GM21381 (cell line): ENCODE measurements around the gene CTCFL.

Source experiments
- ATAC-seq: cut with Tn5 transposase; IDR thresholded peaks from one replicate; pipeline ENCODE4 v1.9.1; 2021; ENCODE audit warnings: mild to moderate bottlenecking, moderate library complexity; ENCODE audit not compliant: unreplicated experiment

The CTCFL gene

GRCh38 chr20:57537822-57538221 lies 12.9 kb upstream of the CTCFL start:
- ATAC-seq: no peak

GRCh38 chr20:57536771-57537724 lies 12.1 kb upstream of the CTCFL start:
- ATAC-seq: no peak

GRCh38 chr20:57536120-57536708 lies 11.3 kb upstream of the CTCFL start:
- ATAC-seq: no peak

- ATAC-seq: no peak
These were observed 10.4 kb upstream of the CTCFL start for GRCh38 chr20:57535297-57535696.

DNA sequence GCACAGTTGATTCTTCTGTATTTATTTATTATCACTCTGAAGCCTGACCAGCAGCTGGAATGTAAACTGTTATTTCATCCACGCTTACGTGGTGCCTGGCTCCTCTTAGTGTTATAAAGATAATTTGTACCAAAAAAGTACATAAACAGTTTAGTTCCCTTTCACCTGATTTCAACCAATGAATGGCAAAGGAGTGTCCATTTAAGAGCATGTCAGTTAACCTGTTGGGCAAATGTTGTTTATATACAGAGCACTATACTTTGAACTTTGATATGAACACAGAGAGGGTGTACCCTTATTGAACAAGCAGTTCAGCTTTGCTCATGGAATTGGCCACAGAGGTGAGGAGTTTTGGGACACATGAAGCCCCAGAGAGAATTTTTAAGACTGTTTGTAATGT lies 7.2 kb upstream of the CTCFL start:
- no peak for ATAC-seq

- no peak for ATAC-seq
These were observed 5.5 kb upstream of the CTCFL start for GRCh38 chr20:57530327-57530981.

DNA sequence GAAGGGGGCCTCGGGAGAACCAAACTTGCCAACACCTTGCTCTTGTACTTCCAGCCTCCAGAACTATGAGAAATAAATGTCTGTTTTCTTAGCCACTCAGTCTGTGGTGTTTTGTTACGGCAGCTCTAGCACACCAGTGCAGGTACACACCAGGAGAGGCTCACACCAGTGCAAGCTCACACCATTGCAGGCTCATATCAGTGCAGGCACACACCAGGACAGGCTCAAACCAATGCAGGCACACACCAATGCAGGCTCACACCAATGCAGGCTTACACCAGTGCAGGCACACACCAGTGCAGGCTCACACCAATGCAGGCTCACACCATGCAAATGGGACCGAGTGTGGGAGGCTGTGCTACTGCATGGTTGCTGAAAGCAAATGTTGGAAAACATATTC lies 4.9 kb upstream of the CTCFL start:
- no peak for ATAC-seq

- ATAC-seq: no peak
These were observed 4.2 kb upstream of the CTCFL start for GRCh38 chr20:57529160-57529585.

DNA sequence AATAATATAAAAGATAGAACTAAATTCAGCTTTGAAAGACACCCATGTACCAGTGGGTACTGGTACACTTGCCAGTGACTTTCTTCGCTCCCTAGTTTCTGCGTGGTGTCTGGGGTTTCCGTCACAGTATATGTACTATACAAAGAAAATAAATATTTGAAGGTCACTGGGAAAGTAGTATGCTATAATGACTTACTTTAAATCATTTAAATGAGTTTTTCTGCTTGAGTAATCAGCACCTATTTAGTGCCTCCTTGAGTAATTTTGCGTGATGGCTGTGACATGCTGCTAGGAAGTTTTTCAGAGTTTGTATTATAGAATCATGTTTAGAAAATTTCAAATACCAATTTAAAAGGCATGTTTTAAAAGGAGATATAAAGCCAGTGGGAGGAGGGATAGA lies 3.2 kb upstream of the CTCFL start:
- no peak for ATAC-seq

GRCh38 chr20:57527728-57528127 lies 2.8 kb upstream of the CTCFL start:
- ATAC-seq: no peak

- no peak for ATAC-seq
These were observed 2.0 kb upstream of the CTCFL start for GRCh38 chr20:57526885-57527460.

DNA sequence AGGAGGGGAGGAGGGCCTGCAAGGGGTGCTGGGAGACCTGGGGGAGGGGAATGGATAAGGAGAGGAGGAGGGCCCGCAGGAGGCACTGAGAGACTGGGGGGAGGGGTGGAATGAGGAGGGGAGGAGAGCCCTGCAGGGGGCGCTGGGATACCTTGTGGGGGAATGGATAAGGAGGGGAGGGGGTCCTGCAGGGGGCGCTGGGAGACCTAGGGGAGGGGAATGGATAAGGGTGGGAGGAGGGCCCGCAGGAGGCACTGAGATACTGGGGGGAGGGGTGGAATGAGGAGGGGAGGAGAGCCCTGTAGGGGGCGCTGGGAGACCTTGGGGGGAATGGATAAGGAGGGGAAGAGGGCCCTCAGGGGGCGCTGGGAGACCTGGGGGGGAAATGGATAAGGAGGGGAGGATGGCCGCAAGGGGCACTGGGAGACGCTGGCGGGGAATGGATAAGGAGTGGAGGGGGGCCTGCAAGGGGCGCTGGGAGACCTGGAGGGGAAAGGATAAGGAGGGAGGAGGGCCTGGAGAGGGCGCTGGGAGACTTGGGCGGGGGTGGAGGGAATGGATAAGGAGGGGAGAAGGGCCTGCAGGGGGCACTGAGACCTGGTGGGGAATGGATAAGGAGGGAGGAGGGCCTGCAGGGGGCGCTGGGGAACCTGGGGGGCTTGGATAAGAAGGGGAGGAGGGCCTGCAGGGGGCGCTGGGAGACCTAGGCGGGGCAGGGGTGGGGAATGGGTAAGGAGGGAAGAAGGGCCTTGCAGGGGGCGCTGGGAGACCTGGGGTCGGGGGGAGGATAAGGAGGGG lies 1.3 kb upstream of the CTCFL start:
- ATAC-seq: no peak

GRCh38 chr20:57525328-57526086 lies 567 bp upstream of the CTCFL start:
- ATAC-seq: no peak

GRCh38 chr20:57523782-57524181 lies 1.2 kb downstream of the CTCFL start:
- no peak for ATAC-seq

DNA sequence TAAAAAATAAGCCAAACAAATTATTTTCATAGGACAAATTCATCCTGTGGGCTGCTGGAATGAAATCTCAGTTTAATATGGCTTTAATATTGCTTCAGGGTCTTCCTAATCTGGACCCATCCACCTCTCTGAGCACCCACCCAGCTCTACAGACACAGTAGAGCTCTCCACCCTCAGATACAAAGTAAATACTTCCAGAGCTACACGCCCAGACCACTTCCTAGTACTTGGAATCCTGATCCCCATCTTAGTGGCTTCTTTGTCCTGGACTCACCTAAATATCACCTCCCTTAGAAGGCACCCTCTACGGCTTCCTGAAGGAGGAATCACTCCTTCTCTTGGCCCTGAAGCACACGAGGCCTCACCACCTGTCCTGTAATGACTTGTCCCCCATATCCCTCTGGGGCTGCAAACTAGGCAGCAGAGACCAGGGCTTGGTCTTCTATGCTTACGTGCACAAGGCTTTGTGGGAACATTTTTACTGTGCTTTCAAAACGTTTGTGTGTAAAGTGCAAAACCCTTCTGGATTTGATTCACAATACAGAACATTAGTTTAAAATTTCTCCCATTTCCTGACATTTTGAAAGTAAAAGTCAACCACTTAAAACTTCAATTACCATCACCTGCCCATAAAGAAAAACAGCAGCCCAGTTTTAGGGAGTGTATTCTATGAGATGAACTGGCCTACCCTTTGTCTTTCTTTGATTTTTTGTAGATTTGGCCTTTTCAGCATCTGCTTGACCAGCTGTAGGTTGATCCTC lies 2.4 kb downstream of the CTCFL start:
- no peak for ATAC-seq

DNA sequence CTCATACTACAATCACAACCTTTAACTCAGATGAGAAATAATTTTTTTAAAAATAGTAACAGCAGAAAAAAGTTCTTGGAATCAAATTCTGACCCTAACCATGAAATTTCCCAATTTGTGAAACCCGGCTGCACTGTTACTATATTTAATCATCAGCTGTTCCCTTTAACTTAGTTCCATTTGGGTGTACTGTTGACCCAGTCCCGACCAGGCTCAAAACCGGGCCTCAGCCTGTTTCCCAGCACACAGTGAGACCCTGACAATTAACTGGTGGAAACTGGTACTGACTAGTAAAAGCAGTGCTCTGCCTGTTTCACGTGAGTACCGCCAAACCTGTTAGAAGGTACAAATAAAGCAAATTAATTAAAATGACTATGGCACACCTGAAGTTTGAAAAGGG lies 7.0 kb downstream of the CTCFL start:
- no peak for ATAC-seq

DNA sequence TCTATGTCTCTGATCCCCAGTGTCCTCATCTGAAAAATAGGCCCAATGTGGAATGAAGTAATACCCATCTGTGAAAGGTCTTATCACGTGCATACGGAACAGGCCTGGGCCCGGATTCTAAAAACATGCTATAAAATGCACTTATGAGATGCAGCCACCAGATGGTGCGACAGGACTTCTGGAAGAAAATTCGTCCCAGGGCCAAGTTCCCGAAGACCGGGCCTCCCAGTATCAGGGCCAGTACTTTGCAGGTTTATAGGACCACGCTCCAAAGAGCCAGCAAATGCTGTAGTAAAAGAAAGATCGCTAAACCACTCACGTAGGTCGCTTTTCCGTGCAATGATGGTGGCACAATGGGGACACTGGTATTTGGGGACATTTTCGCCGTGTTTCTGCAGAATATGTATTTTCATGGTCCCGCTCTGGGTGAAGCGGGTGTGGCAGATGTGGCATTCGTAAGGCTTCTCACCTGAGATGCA lies 10.6 kb downstream of the CTCFL start:
- ATAC-seq: no peak

GRCh38 chr20:57513199-57513598 lies 11.7 kb downstream of the CTCFL start:
- no peak for ATAC-seq

DNA sequence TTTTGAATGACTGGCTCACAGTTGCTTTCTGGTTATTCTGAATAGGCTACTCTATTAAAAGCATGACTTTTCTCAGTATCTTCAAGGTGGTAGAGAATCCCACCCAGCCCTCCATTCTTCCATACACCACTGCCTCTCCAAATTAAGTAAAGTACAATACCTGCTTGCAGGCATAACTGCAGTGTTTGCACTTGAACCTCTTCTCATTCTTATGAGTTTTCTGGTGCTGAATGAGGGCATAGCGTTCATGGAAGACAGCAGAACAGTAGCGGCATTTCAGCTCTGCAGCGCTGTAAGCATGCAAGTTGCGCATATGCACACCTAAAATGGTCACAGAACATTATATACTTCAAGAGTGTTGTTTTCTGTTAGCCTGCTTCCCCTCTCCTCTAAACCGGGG lies 12.5 kb downstream of the CTCFL start:
- ATAC-seq: no peak
